ENCODE results near the gene DOCK11.
"Not testable (repeated sequence)": the region's sequence is repeated elsewhere in the genome, so short reads cannot be mapped to it uniquely, and the experiment has no call there.

GRCh38 chrX:118732551-118732950 lies 236.9 kb downstream of the DOCK11 start:
- TF ChIP-seq CTCF, POLR2A (IDR thresholded peaks at IDR 0.05): not testable (repeated sequence)

Data from uterus (tissue), 2 donors.